SHP77 treated with DMSO at 0.1 percent for 48 hours (cell line): ENCODE data around the gene ARNT2.

Experiments
- DNase-seq: peaks from one replicate; lab custom pipeline; 2025; lab: John Stamatoyannopoulos, UW

The ARNT2 gene

GRCh38 chr15:80556694-80557367, 152.6 kb downstream of the ARNT2 start:
- no peak for DNase-seq

- no peak for DNase-seq
These were observed 153.5 kb downstream of the ARNT2 start for GRCh38 chr15:80557441-80558234.

- DNase-seq, result no peak
These were observed 154.6 kb downstream of the ARNT2 start for GRCh38 chr15:80558631-80559319.

- no peak for DNase-seq
These were observed 155.1 kb downstream of the ARNT2 start for GRCh38 chr15:80559320-80559693.

- no peak for DNase-seq
These were observed 155.6 kb downstream of the ARNT2 start for GRCh38 chr15:80559761-80560160.

GRCh38 chr15:80560601-80561400, 156.6 kb downstream of the ARNT2 start:
- no peak for DNase-seq

- DNase-seq, result no peak
These were observed 157.3 kb downstream of the ARNT2 start for GRCh38 chr15:80561500-80561899.

- no peak for DNase-seq
These were observed 157.9 kb downstream of the ARNT2 start for GRCh38 chr15:80562033-80562432.

- no peak for DNase-seq
These were observed 158.7 kb downstream of the ARNT2 start for GRCh38 chr15:80562846-80563245.

GRCh38 chr15:80563372-80563997, 159.3 kb downstream of the ARNT2 start:
- DNase-seq, result no peak

GRCh38 chr15:80564056-80564455, 159.9 kb downstream of the ARNT2 start:
- no peak for DNase-seq

- DNase-seq, result no peak
These were observed 161.2 kb downstream of the ARNT2 start for GRCh38 chr15:80565398-80565797.

- no peak for DNase-seq
These were observed 161.8 kb downstream of the ARNT2 start for GRCh38 chr15:80565988-80566387.

GRCh38 chr15:80567721-80568157, 163.6 kb downstream of the ARNT2 start:
- peak; percentile 44 for DNase-seq

GRCh38 chr15:80568298-80568697, 164.1 kb downstream of the ARNT2 start:
- no peak for DNase-seq

GRCh38 chr15:80568876-80569605, 164.9 kb downstream of the ARNT2 start:
- DNase-seq, result no peak

GRCh38 chr15:80569656-80570055, 165.5 kb downstream of the ARNT2 start:
- DNase-seq, result no peak

- DNase-seq, result no peak
These were observed 166.4 kb downstream of the ARNT2 start for GRCh38 chr15:80570553-80570952.

- no peak for DNase-seq
These were observed 168.2 kb downstream of the ARNT2 start for GRCh38 chr15:80572337-80572736.

GRCh38 chr15:80573606-80574005, 169.4 kb downstream of the ARNT2 start:
- no peak for DNase-seq

- no peak for DNase-seq
These were observed 170.4 kb downstream of the ARNT2 start for GRCh38 chr15:80574590-80574989.
